H9 (cell line): ENCODE data around the gene CD300C. TPM values are rescaled to one million over a fixed set of nuclear protein-coding genes. Genes with fewer than 3 reads are reported as not detected.

ENCODE experiments used
- DNase-seq: peaks from one replicate; pipeline ENCODE4 v3.0.0-alpha.2; 2017
- H2AFZ ChIP-seq: one replicate; pipeline ENCODE4 v1.6.1; 2013; ENCODE audit warnings: mild to moderate bottlenecking, low read length, control low read depth, moderate library complexity
- H2AK5ac ChIP-seq: 2 replicates; pipeline ENCODE4 v1.6.1; 2013; ENCODE audit warnings: low read length, control low read depth, mixed read lengths; ENCODE audit not compliant: insufficient read length
- H2BK120ac ChIP-seq: one replicate; pipeline ENCODE4 v1.6.1; 2013; ENCODE audit warnings: low read depth, mild to moderate bottlenecking, low read length, control low read depth, inconsistent platforms; ENCODE audit not compliant: poor library complexity, severe bottlenecking
- H2BK12ac ChIP-seq: 2 replicates; pipeline ENCODE4 v1.6.1; 2013; ENCODE audit warnings: low read length, control low read depth, mixed read lengths, low read depth; ENCODE audit not compliant: insufficient read length
- H2BK15ac ChIP-seq: 2 replicates; pipeline ENCODE4 v1.6.1; 2013; ENCODE audit warnings: low read depth, low read length, control low read depth
- H2BK20ac ChIP-seq: one replicate; pipeline ENCODE4 v1.6.1; 2013; ENCODE audit warnings: low read depth, mild to moderate bottlenecking, low read length, control low read depth, inconsistent platforms; ENCODE audit not compliant: poor library complexity, severe bottlenecking
- H2BK5ac ChIP-seq: 2 replicates; pipeline ENCODE4 v1.6.1; 2013; ENCODE audit warnings: low read length, control low read depth, mixed read lengths; ENCODE audit not compliant: insufficient read length
- H3K14ac ChIP-seq: 2 replicates; pipeline ENCODE4 v1.6.1; 2013; ENCODE audit warnings: low read length, control low read depth; ENCODE audit not compliant: insufficient read depth
- H3K18ac ChIP-seq: 2 replicates; pipeline ENCODE4 v1.6.1; 2013; ENCODE audit warnings: low read depth, mild to moderate bottlenecking, mixed read lengths, low read length, control low read depth; ENCODE audit not compliant: insufficient read length
- H3K23ac ChIP-seq: 2 replicates; pipeline ENCODE4 v1.6.1; 2013; ENCODE audit warnings: low read length, control low read depth, mixed read lengths, low read depth; ENCODE audit not compliant: insufficient read length
- H3K23me2 ChIP-seq: 2 replicates; pipeline ENCODE4 v1.6.1; 2013; ENCODE audit warnings: low read depth, mild to moderate bottlenecking, mixed read lengths, low read length, control low read depth; ENCODE audit not compliant: insufficient read length, poor library complexity, severe bottlenecking
- H3K27ac ChIP-seq: 2 replicates; pipeline ENCODE4 v1.5.1; 2013; ENCODE audit warnings: low read length, control low read depth, mixed read lengths, low read depth; ENCODE audit not compliant: insufficient read length
- H3K27me3 ChIP-seq: 2 replicates; pipeline ENCODE4 v1.6.1; 2013; ENCODE audit warnings: low read length, control low read depth, inconsistent platforms; ENCODE audit not compliant: insufficient read depth
- H3K4ac ChIP-seq: 2 replicates; pipeline ENCODE4 v1.6.1; 2013; ENCODE audit warnings: low read depth, mild to moderate bottlenecking, control low read depth, inconsistent platforms, low read length, moderate library complexity
- H3K4me1 ChIP-seq: 2 replicates; pipeline ENCODE4 v1.6.1; 2013; ENCODE audit warnings: low read length, control low read depth, inconsistent platforms; ENCODE audit not compliant: insufficient read depth
- H3K4me2 ChIP-seq: 2 replicates; pipeline ENCODE4 v1.6.1; 2013; ENCODE audit warnings: low read length, control low read depth, mixed read lengths; ENCODE audit not compliant: insufficient read length, insufficient read depth
- H3K56ac ChIP-seq: 2 replicates; pipeline ENCODE4 v1.6.1; 2013; ENCODE audit warnings: low read depth, mild to moderate bottlenecking, mixed read lengths, low read length, control low read depth; ENCODE audit not compliant: insufficient read length
- H3K79me1 ChIP-seq: 2 replicates; pipeline ENCODE4 v1.6.1; 2013; ENCODE audit warnings: low read depth, mild to moderate bottlenecking, moderate library complexity, low read length, control low read depth, inconsistent platforms; ENCODE audit not compliant: insufficient read depth, poor library complexity, severe bottlenecking
- H3K79me2 ChIP-seq: 2 replicates; pipeline ENCODE4 v1.6.1; 2013; ENCODE audit warnings: low read length, control low read depth, inconsistent platforms; ENCODE audit not compliant: insufficient read depth
- H3K9ac ChIP-seq: 2 replicates; pipeline ENCODE4 v1.6.1; 2013; ENCODE audit warnings: low read length, control low read depth, mixed read lengths; ENCODE audit not compliant: insufficient read length; ENCODE audit errors: extremely low read depth
- H3K9me3 ChIP-seq: one replicate; pipeline ENCODE4 v1.6.1; 2013; ENCODE audit warnings: low read depth, low read length, inconsistent platforms; ENCODE audit not compliant: control insufficient read depth
- H3T11ph ChIP-seq: one replicate; pipeline ENCODE4 v1.6.1; 2013; ENCODE audit warnings: mild to moderate bottlenecking, low read length, control low read depth, inconsistent platforms
- H4K20me1 ChIP-seq: one replicate; pipeline ENCODE4 v1.6.1; 2013; ENCODE audit not compliant: control insufficient read depth, insufficient read length, insufficient read depth
- H4K5ac ChIP-seq: 2 replicates; pipeline ENCODE4 v1.6.1; 2013; ENCODE audit warnings: low read depth, mild to moderate bottlenecking, mixed read lengths, low read length, control low read depth; ENCODE audit not compliant: insufficient read length
- H4K8ac ChIP-seq: replicated peaks from 2 replicates; pipeline ENCODE4 v1.6.1; 2013; ENCODE audit warnings: low read length, control low read depth, mixed read lengths, low read depth; ENCODE audit not compliant: insufficient read length
- H4K91ac ChIP-seq: 2 replicates; pipeline ENCODE4 v1.6.1; 2013; ENCODE audit warnings: low read depth, mild to moderate bottlenecking, moderate library complexity, mixed read lengths, low read length, control low read depth; ENCODE audit not compliant: insufficient read length
- H3K27ac Mint-ChIP-seq, 3 experiments: 2 replicates in 2 of 3; 3 replicates in 1 of 3; pipeline ENCODE4 v1.8.0; 2020 to 2021; ENCODE audit warnings: mixed read lengths in 3 of 3, mild to moderate bottlenecking in 1 of 3, moderate library complexity in 1 of 3
- H3K27me3 Mint-ChIP-seq: 2 replicates; pipeline ENCODE4 v1.8.0; 2021; ENCODE audit warnings: low read depth, mild to moderate bottlenecking, moderate library complexity, mixed read lengths
- H3K36me3 Mint-ChIP-seq, 3 experiments: 2 replicates in 2 of 3; 3 replicates in 1 of 3; pipeline ENCODE4 v1.8.0; 2020 to 2021; ENCODE audit warnings: low read depth in 3 of 3, mixed read lengths in 3 of 3; ENCODE audit not compliant: insufficient read depth in 1 of 3
- H3K4me1 Mint-ChIP-seq, 2 experiments: 2 replicates each; pipeline ENCODE4 v1.8.0; 2020; ENCODE audit warnings: mixed read lengths in 2 of 2
- H3K4me3 Mint-ChIP-seq, 2 experiments: 2 replicates in 1 of 2; 3 replicates in 1 of 2; pipeline ENCODE4 v1.8.0; 2020 to 2021; ENCODE audit warnings: mild to moderate bottlenecking in 2 of 2, mixed read lengths in 2 of 2, moderate library complexity in 1 of 2
- H3K9me3 Mint-ChIP-seq, 2 experiments: 2 replicates in 1 of 2; 3 replicates in 1 of 2; pipeline ENCODE4 v1.8.0; 2020; ENCODE audit warnings: mild to moderate bottlenecking in 2 of 2, mixed read lengths in 2 of 2, moderate library complexity in 1 of 2
- WGBS: extraction: QIAGEN DNeasy Blood & Tissue Kit; methylation state at CpG from one replicate; pipeline ENCODE4 v1.1.7; 2013; ENCODE audit warnings: missing lambda C conversion rate, low lambda C conversion rate, mixed read lengths; ENCODE audit not compliant: insufficient read length; ENCODE audit errors: extremely low coverage; 5-methylcytosine and 5-hydroxymethylcytosine counted together
- total RNA-seq: library from RNA; stranded (reverse); gene quantifications from 2 replicates; pipeline ENCODE4 v1.2.1, GENCODE V29; 2021
- TF ChIP-seq, protein P1 (sequence below): fragments of 200-600 bp; sonication (generic); conservative IDR thresholded peaks from 3 replicates; pipeline ENCODE4 v1.8.0; 2021; ENCODE audit warnings: antibody characterized with exemption, mild to moderate bottlenecking

Gene CD300C
- total RNA-seq, 1 experiment from 2014 or later = not detected

DNA sequence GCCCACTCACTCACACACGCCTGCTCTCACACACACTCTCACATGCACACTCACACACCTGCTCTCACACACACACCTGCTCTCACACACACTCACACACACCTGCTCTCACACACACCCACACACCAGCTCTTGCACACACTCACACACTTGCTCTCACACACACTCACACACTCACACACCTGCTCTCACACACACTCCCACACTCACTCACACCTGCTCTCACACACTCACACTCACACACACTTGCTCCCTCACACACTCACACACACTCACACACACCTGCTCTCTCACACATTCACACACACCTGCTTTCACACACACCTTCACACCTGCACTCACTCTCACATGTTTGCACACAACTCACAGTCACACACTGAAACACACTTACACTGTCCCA lies 17.4 kb upstream of the CD300C start:
- peak overlapping the region; percentile 8 for H3K18ac ChIP-seq
- H3K36me3 Mint-ChIP-seq = peaks cover 4 to 10% (median 7%) of the 10 kb centered on the region in 3 experiments
- H3K9me3 Mint-ChIP-seq = peaks cover 10 to 18% of the 10 kb centered on the region in 2 experiments
- DNase-seq = no peak
- H3K4ac ChIP-seq = no peak overlapping the region
- H2BK5ac ChIP-seq = no peak overlapping the region
- H4K5ac ChIP-seq = peak overlapping the region; percentile 47
- peaks cover 14 to 19% of the 10 kb centered on the region in 2 experiments for H3K4me1 Mint-ChIP-seq
- H3K27ac Mint-ChIP-seq = no peak overlapping the region; a peak in 1 of 7 replicates
- no peak overlapping the region for H3K27ac ChIP-seq
- H2BK15ac ChIP-seq = no peak overlapping the region
- WGBS = 100% methylated on average over 1 of the region's 1 CpG
- H2AFZ ChIP-seq = no peak overlapping the region
- H3K23ac ChIP-seq = no peak overlapping the region
- H2BK12ac ChIP-seq = no peak overlapping the region
- no peaks in the 10 kb centered on the region for H3K79me1 ChIP-seq
- H4K8ac ChIP-seq = peak overlapping the region; percentile 85
- H3K14ac ChIP-seq = no peak overlapping the region
- H3K56ac ChIP-seq = peak overlapping the region; percentile 70
- H3K4me1 ChIP-seq = peaks cover 2% of the 10 kb centered on the region; the same call in 1 of the 2 replicates
- H2BK120ac ChIP-seq = no peak overlapping the region
- H3K9me3 ChIP-seq = no peaks in the 10 kb centered on the region
- H2AK5ac ChIP-seq = no peak overlapping the region
- H4K20me1 ChIP-seq = no peaks in the 10 kb centered on the region
- peaks cover 42% of the 10 kb centered on the region for H3K27me3 Mint-ChIP-seq
- no peak overlapping the region for H2BK20ac ChIP-seq
- H3K79me2 ChIP-seq = no peaks in the 10 kb centered on the region
- no peak overlapping the region for H3K4me2 ChIP-seq
- TF ChIP-seq, protein P1, sequence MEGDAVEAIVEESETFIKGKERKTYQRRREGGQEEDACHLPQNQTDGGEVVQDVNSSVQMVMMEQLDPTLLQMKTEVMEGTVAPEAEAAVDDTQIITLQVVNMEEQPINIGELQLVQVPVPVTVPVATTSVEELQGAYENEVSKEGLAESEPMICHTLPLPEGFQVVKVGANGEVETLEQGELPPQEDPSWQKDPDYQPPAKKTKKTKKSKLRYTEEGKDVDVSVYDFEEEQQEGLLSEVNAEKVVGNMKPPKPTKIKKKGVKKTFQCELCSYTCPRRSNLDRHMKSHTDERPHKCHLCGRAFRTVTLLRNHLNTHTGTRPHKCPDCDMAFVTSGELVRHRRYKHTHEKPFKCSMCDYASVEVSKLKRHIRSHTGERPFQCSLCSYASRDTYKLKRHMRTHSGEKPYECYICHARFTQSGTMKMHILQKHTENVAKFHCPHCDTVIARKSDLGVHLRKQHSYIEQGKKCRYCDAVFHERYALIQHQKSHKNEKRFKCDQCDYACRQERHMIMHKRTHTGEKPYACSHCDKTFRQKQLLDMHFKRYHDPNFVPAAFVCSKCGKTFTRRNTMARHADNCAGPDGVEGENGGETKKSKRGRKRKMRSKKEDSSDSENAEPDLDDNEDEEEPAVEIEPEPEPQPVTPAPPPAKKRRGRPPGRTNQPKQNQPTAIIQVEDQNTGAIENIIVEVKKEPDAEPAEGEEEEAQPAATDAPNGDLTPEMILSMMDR = no peak
- H3T11ph ChIP-seq = no peak overlapping the region
- no peaks in the 10 kb centered on the region for H3K23me2 ChIP-seq
- no peaks in the 10 kb centered on the region for H3K27me3 ChIP-seq
- H3K9ac ChIP-seq = no peak overlapping the region
- no peak overlapping the region for H4K91ac ChIP-seq
- H3K4me3 Mint-ChIP-seq = no peak overlapping the region
